IMR-90 (cell line): ENCODE data around the gene AJUBA.

ENCODE experiments used
- CEBPB ChIP-seq: IDR thresholded peaks from 2 replicates; pipeline ENCODE4 v1.6.1; 2012; ENCODE audit warnings: low read depth, low read length, improper control_type of control experiment
- CTCF ChIP-seq: conservative IDR thresholded peaks from 2 replicates; pipeline ENCODE4 v1.5.1; 2012; ENCODE audit warnings: mild to moderate bottlenecking, low read depth, low read length, improper control_type of control experiment
- FOS ChIP-seq: fragments of 150-350 bp; IDR thresholded peaks from 2 replicates; pipeline ENCODE4 v1.6.1; 2016; ENCODE audit warnings: low read depth, low read length
- MAFK ChIP-seq: IDR thresholded peaks from 2 replicates; pipeline ENCODE4 v1.6.1; 2012; ENCODE audit warnings: low read depth, low read length, improper control_type of control experiment
- MAZ ChIP-seq: IDR thresholded peaks from 2 replicates; pipeline ENCODE4 v1.6.1; 2012; ENCODE audit warnings: low read depth, mild to moderate bottlenecking, low read length, improper control_type of control experiment, moderate library complexity, borderline replicate concordance
- POLR2A ChIP-seq: IDR thresholded peaks from 2 replicates; pipeline ENCODE4 v1.6.1; 2012; ENCODE audit warnings: mild to moderate bottlenecking, low read depth, low read length
- RAD21 ChIP-seq: IDR thresholded peaks from 2 replicates; pipeline ENCODE4 v1.6.1; 2012; ENCODE audit warnings: low read length, improper control_type of control experiment
- RCOR1 ChIP-seq: IDR thresholded peaks from 2 replicates; pipeline ENCODE4 v1.6.1; 2012; ENCODE audit warnings: mild to moderate bottlenecking, low read length, improper control_type of control experiment; ENCODE audit not compliant: insufficient replicate concordance
- RFX5 ChIP-seq: IDR thresholded peaks from 2 replicates; pipeline ENCODE4 v1.8.0; 2012; ENCODE audit warnings: low read depth, mild to moderate bottlenecking, low read length, moderate library complexity
- SMC3 ChIP-seq: fragments of 150-350 bp; IDR thresholded peaks from 2 replicates; pipeline ENCODE4 v1.6.1; 2016; ENCODE audit warnings: low read depth, mild to moderate bottlenecking, antibody characterized with exemption, low read length, moderate library complexity
- TF ChIP-seq, protein P1 (sequence below): fragments of 150-350 bp; IDR thresholded peaks from 2 replicates; pipeline ENCODE4 v1.6.1; 2017; ENCODE audit warnings: mild to moderate bottlenecking, antibody characterized with exemption, low read length, low read depth
- TF ChIP-seq, protein P2 (sequence below): fragments of 150-350 bp; IDR thresholded peaks from 2 replicates; pipeline ENCODE4 v1.6.1; 2016; ENCODE audit warnings: low read depth, mild to moderate bottlenecking, low read length, moderate library complexity, borderline replicate concordance

DNA sequence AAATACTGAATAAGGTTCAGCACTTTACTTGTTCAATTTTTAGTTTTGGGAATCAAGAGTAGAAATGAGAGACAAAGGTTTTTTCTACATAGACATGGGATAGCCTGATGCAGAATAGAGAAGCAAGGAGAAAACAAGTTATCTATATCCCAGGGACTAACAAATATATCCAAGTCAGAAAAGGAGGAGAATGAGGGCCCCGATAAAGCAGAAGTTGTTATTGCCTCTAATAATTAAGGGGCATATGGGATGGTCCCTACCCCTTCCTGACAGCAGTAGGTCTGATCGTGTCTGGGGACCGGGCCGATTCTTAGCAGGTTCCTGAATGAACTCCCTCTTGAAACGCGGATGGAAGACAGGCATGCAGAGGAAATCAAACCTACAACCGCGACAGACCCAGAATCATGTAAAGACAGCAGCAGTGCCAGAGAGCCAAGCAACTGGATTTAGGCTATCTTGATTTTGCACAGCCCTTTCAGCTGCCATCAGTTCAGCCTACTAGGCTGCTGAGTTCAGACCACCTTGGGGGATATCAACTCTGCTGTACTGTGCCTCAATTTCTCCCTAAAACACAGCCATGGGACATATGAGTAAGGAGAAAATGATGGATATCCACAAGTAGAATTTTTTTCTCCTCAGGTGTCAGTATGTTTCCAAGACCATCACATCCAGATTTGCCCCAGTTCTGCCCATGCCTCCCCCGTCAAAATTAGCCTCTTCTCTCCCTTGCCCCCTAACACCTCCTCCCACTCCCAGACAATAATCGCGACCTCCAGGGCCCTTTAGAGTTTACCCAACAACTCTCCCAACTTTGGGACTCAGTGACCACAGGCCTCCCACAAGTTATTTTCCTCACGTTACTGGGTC is 53.9 kb downstream of the AJUBA start:
- no peak for TF ChIP-seq CTCF
- TF ChIP-seq, protein P1, sequence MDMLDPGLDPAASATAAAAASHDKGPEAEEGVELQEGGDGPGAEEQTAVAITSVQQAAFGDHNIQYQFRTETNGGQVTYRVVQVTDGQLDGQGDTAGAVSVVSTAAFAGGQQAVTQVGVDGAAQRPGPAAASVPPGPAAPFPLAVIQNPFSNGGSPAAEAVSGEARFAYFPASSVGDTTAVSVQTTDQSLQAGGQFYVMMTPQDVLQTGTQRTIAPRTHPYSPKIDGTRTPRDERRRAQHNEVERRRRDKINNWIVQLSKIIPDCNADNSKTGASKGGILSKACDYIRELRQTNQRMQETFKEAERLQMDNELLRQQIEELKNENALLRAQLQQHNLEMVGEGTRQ = no peak
- no peak for TF ChIP-seq FOS
- TF ChIP-seq MAFK = no peak
- no peak for TF ChIP-seq RCOR1
- no peak for TF ChIP-seq RFX5
- no peak for TF ChIP-seq POLR2A
- no peak for TF ChIP-seq SMC3
- no peak for TF ChIP-seq MAZ
- TF ChIP-seq CEBPB = no peak
- TF ChIP-seq, protein P2, sequence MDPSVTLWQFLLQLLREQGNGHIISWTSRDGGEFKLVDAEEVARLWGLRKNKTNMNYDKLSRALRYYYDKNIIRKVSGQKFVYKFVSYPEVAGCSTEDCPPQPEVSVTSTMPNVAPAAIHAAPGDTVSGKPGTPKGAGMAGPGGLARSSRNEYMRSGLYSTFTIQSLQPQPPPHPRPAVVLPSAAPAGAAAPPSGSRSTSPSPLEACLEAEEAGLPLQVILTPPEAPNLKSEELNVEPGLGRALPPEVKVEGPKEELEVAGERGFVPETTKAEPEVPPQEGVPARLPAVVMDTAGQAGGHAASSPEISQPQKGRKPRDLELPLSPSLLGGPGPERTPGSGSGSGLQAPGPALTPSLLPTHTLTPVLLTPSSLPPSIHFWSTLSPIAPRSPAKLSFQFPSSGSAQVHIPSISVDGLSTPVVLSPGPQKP = no peak
- no peak for TF ChIP-seq RAD21
